Uterus (tissue), 4 donors: ENCODE measurements around the gene CRMP1. TPM values are rescaled to one million over a fixed set of nuclear protein-coding genes. Genes with fewer than 3 reads are reported as not detected.
A peak's percentile ranks its signal among the peaks of the same experiment; 100 is the strongest.

ENCODE experiments used
- DNase-seq, 2 donors: peaks; one replicate each; pipeline ENCODE4 v3.0.0-alpha.2; 2019 to 2020
- H3K27ac ChIP-seq, 2 donors: fragments of 200-600 bp; sonication (generic); 1 replicate in 1 of 2; 2 replicates in 1 of 2; pipeline ENCODE4 v1.5.1; 2016 to 2018
- H3K27me3 ChIP-seq, 2 donors: fragments of 200-600 bp; sonication (generic); one replicate each; pipeline ENCODE4 v1.5.1; 2018 to 2019; ENCODE audit warnings: control low read depth in 1 of 2
- H3K36me3 ChIP-seq, 2 donors: fragments of 200-600 bp; sonication (generic); one replicate each; pipeline ENCODE4 v1.5.1; 2019; ENCODE audit warnings: control low read depth in 1 of 2
- H3K4me1 ChIP-seq, 2 donors: fragments of 200-600 bp; sonication (generic); one replicate each; pipeline ENCODE4 v1.5.1; 2018 to 2019; ENCODE audit warnings: control low read depth in 1 of 2
- H3K4me3 ChIP-seq, 2 donors: fragments of 200-600 bp; sonication (generic); 1 replicate in 1 of 2; 2 replicates in 1 of 2; pipeline ENCODE4 v1.5.1; 2018 to 2019; ENCODE audit warnings: mild to moderate bottlenecking in 1 of 2
- H3K9me3 ChIP-seq, 2 donors: fragments of 200-600 bp; sonication (generic); one replicate each; pipeline ENCODE4 v1.5.1; 2019; ENCODE audit warnings: control low read depth in 1 of 2
- CTCF ChIP-seq, 4 experiments: fragments of 200-600 bp in 2 of 4; fragments of 450-650 bp in 2 of 4; sonication (generic) in 2 of 4; IDR thresholded peaks; one replicate each; pipeline ENCODE4 v1.5.1; 2016 to 2019; ENCODE audit warnings: antibody characterized with exemption in 4 of 4, mild to moderate bottlenecking in 2 of 4, moderate library complexity in 1 of 4
- POLR2A ChIP-seq, 2 donors: fragments of 450-650 bp; IDR thresholded peaks; one replicate each; pipeline ENCODE4 v1.6.1; 2016; ENCODE audit warnings: antibody characterized with exemption in 2 of 2, mild to moderate bottlenecking in 1 of 2, moderate library complexity in 1 of 2
- intact Hi-C: fragments of 100-400 bp; cut with DNase I; formaldehyde crosslinking; loops from one replicate; pipeline ENCODE4 v1.15.1; 2023; ENCODE audit warnings: low total_unique reads
- total RNA-seq, 4 donors: library from RNA; depleted of rRNA in 3 of 4; stranded (reverse); fragments of >200 nt in 3 of 4; gene quantifications; one replicate each; pipeline versions ENCODE4 v1.1.0 to v1.2.4, GENCODE V29; 2014 to 2023
- donor health status: DM: yes; HTN: yes; CAD: no.

The CRMP1 gene
- total RNA-seq, 4 donors from 2014 or later = 0.59 to 42.8 (median 2.3) TPM

- Histone ChIP-seq H3K27me3 (no peaks in the 10 kb centered on the region), H3K36me3 (no peaks in the 10 kb centered on the region), H3K27ac (no peak overlapping the region), H3K4me1 (no peaks in the 10 kb centered on the region), H3K4me3 (no peak overlapping the region), H3K9me3 (no peaks in the 10 kb centered on the region)
- DNase-seq = no peak
- intact Hi-C loops = no loop called here
- no peak for TF ChIP-seq POLR2A (IDR thresholded peaks at IDR 0.05)
- TF ChIP-seq CTCF (IDR thresholded peaks at IDR 0.05) = no peak
Observed at GRCh38 chr4:5825321-5826041, 67.4 kb downstream of the CRMP1 start.

- DNase-seq = no peak
- no peak overlapping the region for H3K4me3 ChIP-seq
- no peaks in the 10 kb centered on the region for H3K36me3 ChIP-seq
- no peak for TF ChIP-seq POLR2A (IDR thresholded peaks at IDR 0.05)
- peak in 1 of 4 experiments; percentile 11 for TF ChIP-seq CTCF (IDR thresholded peaks at IDR 0.05)
- intact Hi-C loops = no loop called here
- H3K27me3 ChIP-seq = no peaks in the 10 kb centered on the region
- no peaks in the 10 kb centered on the region for H3K4me1 ChIP-seq
- no peak overlapping the region for H3K27ac ChIP-seq
- no peaks in the 10 kb centered on the region for H3K9me3 ChIP-seq
Observed at GRCh38 chr4:5824635-5825034, 68.3 kb downstream of the CRMP1 start.

- Histone ChIP-seq H3K27ac (no peak overlapping the region), H3K4me1 (no peaks in the 10 kb centered on the region), H3K27me3 (no peaks in the 10 kb centered on the region), H3K4me3 (no peak overlapping the region), H3K9me3 (no peaks in the 10 kb centered on the region), H3K36me3 (no peaks in the 10 kb centered on the region)
- no peak for DNase-seq
- intact Hi-C loops = no loop called here
- TF ChIP-seq CTCF (IDR thresholded peaks at IDR 0.05) = no peak
- no peak for TF ChIP-seq POLR2A (IDR thresholded peaks at IDR 0.05)
Observed at GRCh38 chr4:5824227-5824626, 68.7 kb downstream of the CRMP1 start.

- Histone ChIP-seq H3K27me3 (no peaks in the 10 kb centered on the region), H3K9me3 (no peaks in the 10 kb centered on the region), H3K27ac (no peak overlapping the region), H3K4me1 (no peaks in the 10 kb centered on the region), H3K4me3 (no peak overlapping the region), H3K36me3 (no peaks in the 10 kb centered on the region)
- TF ChIP-seq POLR2A (IDR thresholded peaks at IDR 0.05) (no peak), CTCF (IDR thresholded peaks at IDR 0.05) (no peak)
- intact Hi-C loops = no loop called here
- no peak for DNase-seq
Observed at GRCh38 chr4:5823542-5824211, 69.2 kb downstream of the CRMP1 start.

- H3K4me1 ChIP-seq = no peaks in the 10 kb centered on the region
- TF ChIP-seq CTCF (IDR thresholded peaks at IDR 0.05) (no peak), POLR2A (IDR thresholded peaks at IDR 0.05) (no peak)
- no peak overlapping the region for H3K27ac ChIP-seq
- intact Hi-C loops = no loop called here
- H3K4me3 ChIP-seq = no peak overlapping the region
- no peaks in the 10 kb centered on the region for H3K27me3 ChIP-seq
- no peaks in the 10 kb centered on the region for H3K9me3 ChIP-seq
- no peak for DNase-seq
- no peaks in the 10 kb centered on the region for H3K36me3 ChIP-seq
Observed at GRCh38 chr4:5822619-5823018, 70.3 kb downstream of the CRMP1 start.
